ENCODE data around the gene MAP3K20. TPM values are rescaled to one million over a fixed set of nuclear protein-coding genes. Genes with fewer than 3 reads are reported as not detected.
"Not testable (repeated sequence)": the region's sequence is repeated elsewhere in the genome, so short reads cannot be mapped to it uniquely, and the experiment has no call there.

The MAP3K20 gene
- total and polyA plus RNA-seq, 9 donors = 38.6 to 127 (median 88.4) TPM

DNA sequence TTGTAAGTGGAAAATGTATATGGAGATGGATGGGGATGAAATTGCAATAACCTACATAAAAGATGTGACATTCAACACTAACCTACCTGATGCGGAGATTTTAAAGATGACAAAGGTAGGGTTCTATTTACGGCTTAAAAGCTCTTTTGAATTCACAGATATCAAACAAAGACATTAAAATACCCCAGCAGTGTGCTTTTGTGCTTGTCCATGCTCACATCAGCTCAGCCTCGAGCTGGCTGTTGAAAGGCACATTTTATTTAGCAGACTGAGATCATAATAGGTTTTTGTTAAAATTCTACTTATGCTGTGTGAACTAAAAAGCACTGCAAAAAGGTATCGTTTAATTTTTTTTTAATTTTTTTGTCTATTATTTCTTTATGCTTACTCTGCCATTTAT lies 183.1 kb downstream of the MAP3K20 start:
- Histone ChIP-seq H3K27ac (no peak overlapping the region), H3K36me3 (no peaks in the 10 kb centered on the region), H3K4me1 (ENCODE audit: insufficient read depth) (no peaks in the 10 kb centered on the region), H3K4me3 (no peak overlapping the region), H3K27me3 (no peaks in the 10 kb centered on the region), H3K9me3 (no peaks in the 10 kb centered on the region)
- no peak for DNase-seq
- WGBS, 3 donors = 93 to 95% (median 93%) methylated on average over 4 of the region's 4 CpGs
- intact Hi-C loops (cut with DNase I) = no loop called here
- TF ChIP-seq EP300 (IDR thresholded peaks at IDR 0.05) (no peak), POLR2A (IDR thresholded peaks at IDR 0.05) (no peak)
- TF ChIP-seq, protein P1, sequence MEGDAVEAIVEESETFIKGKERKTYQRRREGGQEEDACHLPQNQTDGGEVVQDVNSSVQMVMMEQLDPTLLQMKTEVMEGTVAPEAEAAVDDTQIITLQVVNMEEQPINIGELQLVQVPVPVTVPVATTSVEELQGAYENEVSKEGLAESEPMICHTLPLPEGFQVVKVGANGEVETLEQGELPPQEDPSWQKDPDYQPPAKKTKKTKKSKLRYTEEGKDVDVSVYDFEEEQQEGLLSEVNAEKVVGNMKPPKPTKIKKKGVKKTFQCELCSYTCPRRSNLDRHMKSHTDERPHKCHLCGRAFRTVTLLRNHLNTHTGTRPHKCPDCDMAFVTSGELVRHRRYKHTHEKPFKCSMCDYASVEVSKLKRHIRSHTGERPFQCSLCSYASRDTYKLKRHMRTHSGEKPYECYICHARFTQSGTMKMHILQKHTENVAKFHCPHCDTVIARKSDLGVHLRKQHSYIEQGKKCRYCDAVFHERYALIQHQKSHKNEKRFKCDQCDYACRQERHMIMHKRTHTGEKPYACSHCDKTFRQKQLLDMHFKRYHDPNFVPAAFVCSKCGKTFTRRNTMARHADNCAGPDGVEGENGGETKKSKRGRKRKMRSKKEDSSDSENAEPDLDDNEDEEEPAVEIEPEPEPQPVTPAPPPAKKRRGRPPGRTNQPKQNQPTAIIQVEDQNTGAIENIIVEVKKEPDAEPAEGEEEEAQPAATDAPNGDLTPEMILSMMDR (IDR thresholded peaks at IDR 0.05) = no peak

DNA sequence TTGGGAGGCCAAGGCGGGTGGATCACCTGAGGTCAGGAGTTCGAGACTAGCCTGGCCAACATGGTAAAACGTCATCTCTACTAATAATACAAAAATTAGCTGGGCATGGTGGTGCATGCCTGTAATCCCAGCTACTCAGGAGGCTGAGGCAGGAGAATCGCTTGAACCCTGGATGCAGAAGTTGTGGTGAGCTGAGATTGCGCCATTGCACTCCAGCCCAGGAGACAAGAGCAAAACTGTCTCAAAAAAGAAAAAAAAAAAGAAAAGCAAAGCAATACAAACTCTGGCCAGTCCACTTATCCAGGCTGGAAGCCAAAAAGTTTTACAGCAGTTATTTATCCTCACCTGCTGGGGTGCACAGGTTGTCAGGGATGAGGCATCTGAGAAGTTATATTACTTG lies 186.7 kb downstream of the MAP3K20 start:
- H3K36me3 ChIP-seq; intact Hi-C loops (cut with DNase I); H3K27ac ChIP-seq; H3K4me3 ChIP-seq; H3K27me3 ChIP-seq; H3K4me1 ChIP-seq (ENCODE audit: insufficient read depth); DNase-seq; H3K9me3 ChIP-seq: not testable (repeated sequence)
- WGBS, 3 donors = 91 to 96% (median 94%) methylated on average over 5 of the region's 5 CpGs

DNA sequence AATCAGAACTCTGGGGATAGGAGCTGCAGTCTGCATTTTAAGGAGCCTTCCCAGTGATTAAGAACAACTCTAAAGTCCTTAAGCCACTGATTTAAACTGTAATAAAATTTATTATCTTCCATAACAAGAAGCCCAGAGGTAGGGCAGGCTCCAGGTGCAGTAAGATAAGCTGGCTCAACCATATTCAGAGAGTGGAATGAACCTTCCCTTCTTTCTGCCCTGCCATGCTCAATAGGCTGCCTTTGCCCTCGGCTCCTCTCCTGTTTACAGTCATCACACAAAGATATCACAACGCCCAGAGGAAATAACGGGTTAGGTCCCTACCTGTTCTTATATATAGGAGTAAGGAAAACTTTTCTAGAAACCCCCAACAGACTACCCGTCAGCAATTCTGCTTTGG lies 188.5 kb downstream of the MAP3K20 start:
- no peak for TF ChIP-seq POLR2A (IDR thresholded peaks at IDR 0.05)
- TF ChIP-seq EP300 (IDR thresholded peaks at IDR 0.05) = no peak
- TF ChIP-seq, protein P1 (IDR thresholded peaks at IDR 0.05) = no peak
- intact Hi-C loops (cut with DNase I) = no loop called here
- no peaks in the 10 kb centered on the region for H3K27me3 ChIP-seq
- no peak overlapping the region for H3K4me3 ChIP-seq
- no peaks in the 10 kb centered on the region for H3K4me1 ChIP-seq (ENCODE audit: insufficient read depth)
- no peaks in the 10 kb centered on the region for H3K9me3 ChIP-seq
- DNase-seq = no peak
- no peak overlapping the region for H3K27ac ChIP-seq
- 93 to 96% (median 95%) methylated on average over 4 of the region's 4 CpGs for WGBS, 3 donors
- H3K36me3 ChIP-seq = no peaks in the 10 kb centered on the region

DNA sequence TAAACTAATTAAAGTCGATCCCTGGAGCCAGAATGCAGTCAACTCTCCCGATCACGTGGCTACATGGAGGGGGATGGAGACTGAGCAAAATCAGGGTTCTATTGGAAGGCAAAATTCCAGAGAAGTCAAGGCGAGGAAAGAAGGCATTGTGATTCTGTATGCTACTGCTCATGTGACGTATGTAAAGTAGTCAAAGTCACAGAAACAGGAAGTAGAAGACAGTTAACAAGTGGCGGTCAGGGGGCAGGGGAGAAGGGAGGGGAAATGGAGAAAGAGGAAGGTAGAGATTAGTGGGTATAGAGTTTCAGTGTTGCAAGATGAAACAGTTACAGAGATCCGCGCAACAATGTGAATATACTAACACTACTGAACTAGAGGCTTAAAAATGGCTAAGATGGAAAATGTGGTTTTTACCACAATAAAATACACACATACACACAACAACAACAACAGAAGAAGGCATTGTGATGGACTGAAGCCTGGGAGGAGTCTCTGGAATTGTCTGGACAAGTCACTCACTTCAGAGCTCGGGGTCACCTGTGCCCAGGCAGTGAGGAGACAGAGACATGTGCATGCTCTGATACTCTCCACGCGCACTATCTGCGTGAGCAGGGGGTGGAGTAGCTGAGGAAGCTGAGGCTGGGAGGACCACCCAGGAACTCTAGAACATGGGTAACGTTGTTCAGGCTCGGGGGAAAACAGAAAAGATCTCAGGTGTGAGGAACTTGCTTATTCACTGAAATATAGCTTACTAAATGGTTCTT lies 189.1 kb downstream of the MAP3K20 start:
- no peak overlapping the region for H3K27ac ChIP-seq
- no peak for DNase-seq
- H3K4me3 ChIP-seq = no peak overlapping the region
- H3K4me1 ChIP-seq (ENCODE audit: insufficient read depth) = no peaks in the 10 kb centered on the region
- no peaks in the 10 kb centered on the region for H3K27me3 ChIP-seq
- TF ChIP-seq EP300 (IDR thresholded peaks at IDR 0.05) = no peak
- TF ChIP-seq, protein P1 (IDR thresholded peaks at IDR 0.05) = no peak
- TF ChIP-seq POLR2A (IDR thresholded peaks at IDR 0.05) = no peak
- no peaks in the 10 kb centered on the region for H3K9me3 ChIP-seq
- intact Hi-C loops (cut with DNase I) = no loop called here
- 90 to 91% (median 90%) methylated on average over 14 of the region's 14 CpGs for WGBS, 3 donors
- no peaks in the 10 kb centered on the region for H3K36me3 ChIP-seq

DNA sequence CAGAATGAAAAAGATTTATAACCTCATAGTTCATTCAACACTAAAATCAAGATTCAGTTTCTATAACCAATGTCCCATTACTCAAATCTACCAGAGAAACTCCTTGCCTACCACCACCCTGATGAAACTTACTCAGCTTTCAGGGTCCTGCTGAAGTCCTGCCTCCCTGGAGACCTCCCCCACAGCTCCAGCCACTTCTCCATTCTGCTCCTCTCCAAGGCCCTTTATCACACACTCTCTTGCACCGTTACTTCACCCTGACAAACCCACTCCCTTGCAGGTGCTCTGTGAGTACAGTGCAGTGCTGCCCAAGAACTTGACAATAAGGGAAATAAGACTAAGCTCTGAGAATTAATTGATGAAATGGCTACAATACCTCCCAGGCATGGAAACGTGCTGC lies 195.5 kb downstream of the MAP3K20 start:
- no peak overlapping the region for H3K4me3 ChIP-seq
- H3K9me3 ChIP-seq = no peaks in the 10 kb centered on the region
- no peaks in the 10 kb centered on the region for H3K27me3 ChIP-seq
- WGBS, 3 donors = 66 to 79% (median 75%) methylated on average over 2 of the region's 2 CpGs
- H3K4me1 ChIP-seq (ENCODE audit: insufficient read depth) = no peaks in the 10 kb centered on the region
- TF ChIP-seq, protein P1 (IDR thresholded peaks at IDR 0.05) = no peak
- TF ChIP-seq EP300 (IDR thresholded peaks at IDR 0.05) (no peak), POLR2A (IDR thresholded peaks at IDR 0.05) (no peak)
- no peaks in the 10 kb centered on the region for H3K36me3 ChIP-seq
- intact Hi-C loops (cut with DNase I) = no loop called here
- no peak for DNase-seq
- no peak overlapping the region for H3K27ac ChIP-seq
